ENCODE results near the gene DNAH2. TPM values are rescaled to one million over a fixed set of nuclear protein-coding genes. Genes with fewer than 3 reads are reported as not detected.

Gene DNAH2
- total RNA-seq, 1 experiment from 2014 or later, result 0.17 TPM

- TF ChIP-seq PRDM15 (CRISPR knock-in tag; IDR thresholded peaks at IDR 0.05) (no peak), ZNF219 (CRISPR knock-in tag; IDR thresholded peaks at IDR 0.05; ENCODE audit: borderline replicate concordance) (no peak)
Measured at GRCh38 chr17:7846765-7847661, 129.5 kb downstream of the DNAH2 start (continued).

- Mint-ChIP-seq H3K27me3 (ENCODE audit: low read depth) (peaks cover 28% of the 10 kb centered on the region), H3K36me3 (no peaks in the 10 kb centered on the region), H3K27ac (no peak overlapping the region), H3K4me3 (no peak overlapping the region), H3K4me1 (peaks cover 23% of the 10 kb centered on the region), H3K9me3 (no peaks in the 10 kb centered on the region)
- POLR2A ChIA-PET, result no interaction called here
- no peak for ATAC-seq
- TF ChIP-seq RELA (CRISPR knock-in tag; IDR thresholded peaks at IDR 0.05; ENCODE audit: borderline replicate concordance) (no peak), SMAD3 (CRISPR knock-in tag; IDR thresholded peaks at IDR 0.05; ENCODE audit: borderline replicate concordance) (no peak), ZNF532 (CRISPR knock-in tag; IDR thresholded peaks at IDR 0.05; ENCODE audit: borderline replicate concordance) (no peak), CREB1 (CRISPR knock-in tag; IDR thresholded peaks at IDR 0.05) (no peak), ATF1 (CRISPR knock-in tag; IDR thresholded peaks at IDR 0.05) (no peak), ZMAT4 (CRISPR knock-in tag; IDR thresholded peaks at IDR 0.05) (no peak)
- DNase-seq (ENCODE audit: low spot score), result no peak
- CTCF ChIA-PET, result interaction anchor here (0.7 to 7.0 kb wide), 2 partner anchors 11 to 14 kb away, joined by 4 to 66 read pairs; partner anchors contain the start of gene KDM6B
Measured at GRCh38 chr17:7848131-7848579, 130.6 kb downstream of the DNAH2 start.

- Mint-ChIP-seq H3K27me3 (ENCODE audit: low read depth) (peaks cover 32% of the 10 kb centered on the region), H3K36me3 (no peaks in the 10 kb centered on the region), H3K4me1 (peaks cover 25% of the 10 kb centered on the region), H3K9me3 (no peaks in the 10 kb centered on the region), H3K4me3 (no peak overlapping the region), H3K27ac (no peak overlapping the region)
- POLR2A ChIA-PET, result no interaction called here
- DNase-seq (ENCODE audit: low spot score), result no peak
- CTCF ChIA-PET, result interaction anchor here (0.7 to 7.0 kb wide), 2 partner anchors 14 to 48 kb away, joined by 3 to 66 read pairs; partner anchors contain the start of gene KDM6B
- TF ChIP-seq NFE2L1 (CRISPR knock-in tag; IDR thresholded peaks at IDR 0.05) (no peak), JUN (CRISPR knock-in tag; IDR thresholded peaks at IDR 0.05) (no peak), TEAD4 (CRISPR knock-in tag; IDR thresholded peaks at IDR 0.05) (no peak)
- no peak for ATAC-seq
Measured at GRCh38 chr17:7848739-7849129, 131.2 kb downstream of the DNAH2 start.
